ENCODE measurements around the gene CYP3A4.
"Not testable (repeated sequence)": the region's sequence is repeated elsewhere in the genome, so short reads cannot be mapped to it uniquely, and the experiment has no call there.

CYP3A4 gene

GRCh38 chr7:99723201-99723600, 60.8 kb downstream of the CYP3A4 start:
- not testable (repeated sequence) for DNase-seq (ENCODE audit: low read depth)

GRCh38 chr7:99720800-99721595, 63.0 kb downstream of the CYP3A4 start:
- no peak for DNase-seq (ENCODE audit: low read depth)

GRCh38 chr7:99719996-99720769, 63.8 kb downstream of the CYP3A4 start:
- DNase-seq (ENCODE audit: low read depth): no peak

GRCh38 chr7:99713995-99714570, 69.9 kb downstream of the CYP3A4 start:
- DNase-seq (ENCODE audit: low read depth): no peak

- DNase-seq (ENCODE audit: low read depth): no peak
These were observed 74.0 kb downstream of the CYP3A4 start for GRCh38 chr7:99709838-99710578.

GRCh38 chr7:99709260-99709659, 74.7 kb downstream of the CYP3A4 start:
- DNase-seq (ENCODE audit: low read depth): no peak

- DNase-seq (ENCODE audit: low read depth): no peak
These were observed 76.9 kb downstream of the CYP3A4 start for GRCh38 chr7:99707096-99707495.

All from activated T-cell treated with anti-CD3 and anti-CD28 coated beads for 48 hours (primary cell).